ENCODE measurements around the gene BMP7.

The BMP7 gene

DNA sequence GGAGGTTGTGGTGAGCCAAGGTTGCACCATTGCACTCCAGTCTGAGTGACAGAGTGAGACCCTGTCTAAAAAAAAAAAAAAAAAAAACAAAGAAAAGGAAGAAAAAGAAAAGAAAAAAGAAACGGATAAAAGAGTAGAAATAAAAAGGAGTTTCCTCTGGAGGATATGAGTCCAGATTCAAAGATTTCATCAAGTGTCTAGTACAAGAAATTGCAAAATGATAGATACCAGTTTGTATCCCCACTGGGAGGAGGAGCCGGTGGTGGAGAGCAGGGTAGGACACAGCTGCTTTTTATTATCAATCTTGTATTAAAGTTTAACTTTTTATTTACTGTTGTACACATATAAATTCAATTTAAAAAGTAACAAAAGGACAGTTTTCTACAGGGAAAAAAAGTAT lies 113.9 kb downstream of the BMP7 start:
- no peak for DNase-seq (ENCODE audit: low read depth, low spot score)

DNA sequence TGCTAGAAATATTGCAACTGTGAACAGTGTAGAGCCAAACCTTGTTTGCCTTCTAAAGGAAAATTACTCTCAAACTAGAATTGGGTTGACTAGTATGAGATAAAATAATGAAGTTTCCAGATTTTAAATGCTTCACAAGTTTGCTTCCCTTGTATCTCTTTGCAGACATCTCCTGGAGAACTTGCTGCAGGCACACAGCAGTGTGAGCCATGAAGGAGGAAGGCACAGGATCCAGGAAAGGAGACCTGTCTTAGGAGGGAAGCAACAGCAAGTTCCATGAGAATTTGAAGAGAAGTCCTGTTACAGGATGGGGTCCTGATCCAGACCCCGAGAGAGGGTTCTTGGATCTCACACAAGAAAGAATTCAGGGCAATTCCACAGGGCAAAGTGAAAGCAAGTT lies 115.9 kb downstream of the BMP7 start:
- DNase-seq (ENCODE audit: low read depth, low spot score) = no peak

- DNase-seq (ENCODE audit: low read depth, low spot score) = no peak
Measured at GRCh38 chr20:57148263-57148662, 118.2 kb downstream of the BMP7 start.

- no peak for DNase-seq (ENCODE audit: low read depth, low spot score)
Measured at GRCh38 chr20:57147185-57147584, 119.3 kb downstream of the BMP7 start.

DNA sequence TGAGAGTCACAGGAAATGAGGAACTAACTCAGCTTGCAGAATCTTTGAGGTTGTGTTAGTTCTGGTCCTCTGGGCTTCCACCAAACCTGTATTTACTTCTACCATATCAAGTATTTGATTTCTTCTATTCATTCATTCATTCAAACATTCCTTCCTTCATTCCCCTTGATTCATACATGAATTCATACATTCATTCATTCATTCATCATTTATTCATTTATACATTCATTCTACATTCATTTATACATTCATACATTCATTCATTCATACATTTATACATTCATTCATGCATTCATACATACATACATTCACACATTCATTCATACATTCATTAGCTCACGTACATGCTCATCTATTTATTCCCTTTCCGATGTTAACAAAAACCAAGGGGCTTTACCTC lies 120.3 kb downstream of the BMP7 start:
- no peak for DNase-seq (ENCODE audit: low read depth, low spot score)

DNA sequence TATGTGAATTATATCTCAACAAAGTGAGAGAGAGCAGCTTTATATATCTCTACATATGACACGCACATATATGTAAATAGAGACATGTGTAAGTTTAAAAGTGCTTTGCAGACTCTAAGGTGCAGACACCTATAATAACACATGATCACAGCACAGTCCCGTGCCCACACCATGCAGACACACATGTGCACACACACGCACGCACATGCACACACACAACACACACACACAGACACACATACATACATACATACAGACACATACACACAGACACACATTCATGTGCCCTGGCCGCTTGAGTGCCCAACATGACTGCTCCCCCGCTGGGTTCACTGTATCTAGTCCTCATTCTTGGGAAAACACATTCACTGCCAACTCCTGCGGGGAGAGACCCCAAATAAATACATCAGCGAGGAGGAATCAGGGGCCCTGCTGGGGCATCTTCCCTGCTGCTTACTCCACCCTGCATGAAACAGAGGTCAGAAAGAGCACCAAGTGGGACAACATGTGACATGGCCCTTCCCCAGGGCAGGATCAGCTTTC lies 121.3 kb downstream of the BMP7 start:
- no peak for DNase-seq (ENCODE audit: low read depth, low spot score)

DNA sequence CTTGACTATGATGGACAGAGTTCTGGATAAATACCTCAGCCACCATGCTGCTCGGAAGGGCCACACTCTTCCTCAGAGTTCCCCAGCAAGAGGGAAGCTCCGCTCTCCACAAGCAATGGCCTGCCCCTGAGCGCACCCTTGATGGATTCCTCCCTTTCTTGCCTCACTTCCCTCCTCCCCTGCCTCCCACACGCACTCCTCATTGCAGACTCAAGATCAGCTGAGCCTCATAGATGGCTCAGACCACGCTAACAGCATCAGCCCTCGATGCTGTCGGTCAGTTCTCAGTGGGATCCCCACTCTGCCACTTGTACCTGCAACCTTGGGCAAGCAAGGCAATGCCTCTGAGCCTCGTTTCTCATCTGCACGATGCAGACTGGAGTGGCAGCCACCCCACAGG lies 123.3 kb downstream of the BMP7 start:
- no peak for DNase-seq (ENCODE audit: low read depth, low spot score)

DNA sequence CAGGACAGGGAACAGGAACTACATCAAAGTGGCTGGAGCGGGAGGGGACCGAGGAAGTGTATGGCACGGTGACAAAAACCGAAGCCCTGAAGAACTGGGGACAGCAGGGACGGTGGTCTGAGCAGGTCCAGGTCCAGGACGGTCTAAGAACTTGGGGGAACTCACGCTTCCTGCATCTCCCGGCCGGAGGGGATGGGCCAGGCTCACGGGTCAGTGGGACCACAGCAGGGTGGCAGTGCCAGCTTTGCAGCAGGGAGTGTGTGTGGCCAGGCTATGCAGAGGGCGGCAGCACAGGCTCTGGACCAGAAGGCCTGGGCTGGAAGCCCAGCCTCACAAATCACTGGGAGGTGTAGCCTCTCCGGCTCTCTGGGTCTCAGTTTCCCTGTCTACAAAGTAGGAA lies 123.8 kb downstream of the BMP7 start:
- DNase-seq (ENCODE audit: low read depth, low spot score) = no peak

DNA sequence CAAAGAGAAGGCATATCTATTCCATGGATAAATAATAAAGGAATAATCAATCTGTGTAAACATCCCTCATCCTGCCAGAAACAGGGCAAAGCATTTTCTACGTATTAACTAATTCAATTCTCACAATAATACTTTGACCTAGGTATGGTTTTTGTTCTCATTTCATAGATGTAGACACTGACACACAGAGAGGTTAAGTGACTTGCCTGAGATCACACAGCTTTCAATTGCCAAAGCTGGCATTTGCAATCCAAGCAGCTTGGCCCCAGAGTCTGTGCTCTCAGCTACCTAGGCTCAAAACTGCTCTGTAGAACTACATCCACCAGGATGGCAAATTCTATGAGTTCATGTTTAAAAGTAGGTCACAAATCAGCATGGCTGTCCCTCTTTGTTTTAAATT lies 124.9 kb downstream of the BMP7 start:
- DNase-seq (ENCODE audit: low read depth, low spot score) = no peak

DNA sequence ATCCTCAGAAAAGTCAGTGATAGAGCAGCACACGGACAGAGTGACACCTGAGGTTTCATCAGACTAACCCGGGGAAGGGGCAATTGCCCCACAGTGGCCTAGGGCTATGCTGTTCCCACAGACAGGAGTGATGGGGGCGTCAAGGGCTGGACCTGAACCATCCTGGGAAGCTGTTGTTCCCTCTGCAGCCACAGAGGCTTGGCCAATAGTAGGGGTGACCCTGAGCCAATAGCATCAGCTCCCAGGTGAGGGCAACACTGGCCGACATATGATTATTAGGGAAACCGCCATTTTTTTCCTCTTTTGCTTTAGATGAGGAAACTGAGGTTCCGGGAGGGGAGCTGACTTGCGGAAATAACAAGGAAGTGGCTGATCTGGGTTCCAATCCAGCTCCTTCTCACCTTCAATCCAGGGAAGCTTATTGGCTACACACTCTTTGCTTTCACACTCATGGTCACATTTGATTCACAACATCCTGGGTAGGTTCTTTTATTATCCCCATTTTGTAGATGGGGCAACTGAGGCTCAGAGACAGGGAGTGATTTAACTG lies 126.0 kb downstream of the BMP7 start:
- DNase-seq (ENCODE audit: low read depth, low spot score) = no peak

- DNase-seq (ENCODE audit: low read depth, low spot score) = no peak
Measured at GRCh38 chr20:57139342-57140093, 126.9 kb downstream of the BMP7 start.

GRCh38 chr20:57138198-57138995 lies 128.0 kb downstream of the BMP7 start:
- no peak for DNase-seq (ENCODE audit: low read depth, low spot score)

DNA sequence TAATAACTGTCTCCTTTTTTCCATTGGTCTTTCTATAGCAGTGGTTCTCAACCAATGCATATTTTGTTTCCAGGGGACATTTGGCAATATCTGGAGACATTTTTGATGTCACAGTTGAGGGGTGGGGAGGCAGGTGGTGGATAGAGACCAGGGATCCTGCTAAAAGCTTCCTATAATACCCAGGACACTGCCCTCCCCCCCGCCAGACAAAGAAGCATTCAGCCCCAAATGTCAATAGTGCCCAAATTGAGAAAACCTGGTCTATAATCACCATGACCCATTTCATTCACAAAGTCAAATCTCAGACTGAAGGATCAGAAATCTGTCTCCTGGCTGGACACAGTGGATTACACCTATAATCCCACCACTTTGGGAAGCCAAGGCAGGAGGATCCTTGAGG lies 128.8 kb downstream of the BMP7 start:
- DNase-seq (ENCODE audit: low read depth, low spot score) = no peak

GRCh38 chr20:57136734-57137133 lies 129.7 kb downstream of the BMP7 start:
- no peak for DNase-seq (ENCODE audit: low read depth, low spot score)

DNA sequence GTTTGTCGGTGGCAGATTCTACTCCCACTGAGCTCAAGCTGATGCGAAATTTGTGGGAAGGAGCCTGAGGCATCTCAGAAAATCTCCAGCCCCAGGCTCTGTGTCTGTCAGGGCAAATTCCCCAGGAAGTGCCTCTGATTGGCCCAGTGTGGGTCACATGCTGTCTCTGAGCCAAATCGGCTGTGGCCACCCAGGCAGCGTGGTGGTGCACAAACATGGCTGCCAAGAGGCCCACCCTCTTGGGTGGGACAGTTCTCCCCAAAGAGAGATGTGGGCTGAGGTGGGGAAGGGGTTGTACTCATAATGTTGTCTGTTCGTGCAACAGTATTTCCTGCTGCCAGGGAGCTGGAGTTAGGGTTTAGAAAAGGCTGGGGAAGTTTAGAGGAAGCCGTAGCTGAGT lies 130.6 kb downstream of the BMP7 start:
- DNase-seq (ENCODE audit: low read depth, low spot score) = no peak

DNA sequence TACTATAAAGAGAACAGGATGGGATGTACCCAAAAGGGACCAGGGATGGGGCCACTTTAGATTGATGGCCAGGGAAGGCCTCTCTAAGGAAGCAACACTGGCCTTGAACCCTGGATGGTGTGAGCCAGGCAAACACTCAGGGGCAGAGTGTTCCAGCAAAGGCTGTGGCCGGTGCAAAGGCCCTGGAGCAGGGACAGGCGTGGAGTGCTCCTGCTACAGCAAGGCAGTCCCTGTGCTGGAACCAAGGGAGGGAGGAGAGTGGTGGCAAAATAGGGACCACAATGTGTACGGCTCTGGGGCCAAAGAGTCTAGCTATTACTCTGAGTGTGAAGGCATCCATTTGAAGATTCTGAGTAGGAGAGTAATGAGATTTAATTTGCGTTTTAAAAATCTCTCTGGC lies 131.6 kb downstream of the BMP7 start:
- no peak for DNase-seq (ENCODE audit: low read depth, low spot score)

- DNase-seq (ENCODE audit: low read depth, low spot score) = no peak
Measured at GRCh38 chr20:57133926-57134650, 132.4 kb downstream of the BMP7 start.

GRCh38 chr20:57131601-57132391 lies 134.6 kb downstream of the BMP7 start:
- no peak for DNase-seq (ENCODE audit: low read depth, low spot score)

DNA sequence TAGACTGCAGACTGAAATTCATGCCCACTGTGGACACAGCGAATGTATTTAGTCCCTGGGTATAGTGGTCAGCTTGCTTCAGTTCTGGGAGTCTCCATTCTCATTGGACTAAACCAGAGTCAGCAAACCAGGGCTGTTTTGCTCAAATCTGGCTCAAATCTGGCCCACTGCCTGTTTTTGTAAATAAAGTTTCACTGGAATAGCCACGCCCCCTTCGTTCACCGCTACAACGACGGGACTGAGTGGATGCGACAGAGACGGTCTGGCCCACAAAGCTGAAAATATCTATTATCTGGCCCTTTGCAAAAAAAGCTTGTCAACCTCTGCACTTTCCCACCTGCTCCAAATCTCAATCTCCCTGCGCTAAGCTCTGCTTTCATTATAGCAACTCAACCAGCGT lies 135.4 kb downstream of the BMP7 start:
- DNase-seq (ENCODE audit: low read depth, low spot score) = no peak

DNA sequence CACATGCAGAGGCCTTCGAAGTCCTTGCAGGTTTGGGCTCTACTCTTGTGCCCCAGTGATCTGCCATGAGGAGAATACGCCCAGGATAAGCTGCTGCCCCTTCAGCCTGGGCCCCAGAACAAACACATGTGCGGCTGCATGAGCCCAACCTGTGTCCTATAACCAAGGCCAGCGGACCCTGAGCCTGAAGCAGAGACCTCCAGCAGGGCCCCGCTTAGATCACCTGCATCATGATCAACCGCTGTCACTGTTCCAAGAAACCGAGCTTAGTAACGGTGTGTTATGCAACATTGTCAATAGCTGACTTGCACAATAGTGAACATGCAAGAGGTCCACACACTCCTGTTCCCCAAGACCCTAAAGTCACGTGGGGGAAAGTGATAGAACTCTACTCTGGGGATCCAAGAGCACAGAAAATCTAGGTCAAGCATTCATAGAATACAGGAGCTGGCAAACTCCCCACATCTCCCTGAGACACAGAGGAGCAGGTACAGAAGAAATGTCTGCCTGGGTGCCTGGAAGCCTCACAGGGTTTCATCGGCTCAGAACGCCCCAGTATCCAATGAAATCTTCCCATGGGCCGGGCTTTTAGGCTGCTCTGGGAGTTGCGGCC lies 136.2 kb downstream of the BMP7 start:
- DNase-seq (ENCODE audit: low read depth, low spot score) = no peak

DNA sequence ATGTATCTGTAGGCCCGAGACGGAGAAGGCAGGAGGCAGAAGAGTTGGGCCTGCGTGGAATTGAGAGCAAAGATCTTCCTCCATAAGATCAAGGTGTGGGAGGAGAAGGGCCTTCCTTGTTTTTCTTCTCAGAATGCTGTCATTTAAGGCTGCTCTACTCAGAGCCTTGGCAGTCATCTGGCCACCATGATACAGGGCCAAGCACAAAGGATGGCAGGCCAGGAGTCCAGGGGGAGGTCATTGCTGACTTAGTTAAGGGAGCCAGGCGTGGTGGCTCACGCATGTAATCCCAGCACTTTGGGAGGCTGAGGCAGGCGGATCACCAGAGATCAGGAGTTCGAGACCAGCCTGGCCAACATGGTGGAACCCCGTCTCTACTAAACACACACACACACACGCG lies 137.1 kb downstream of the BMP7 start:
- DNase-seq (ENCODE audit: low read depth, low spot score) = no peak
